OCI-LY1 (cell line): ENCODE results near the gene FANCC.

Experiments used
- H2AFZ ChIP-seq: fragments of 200-600 bp; sonication (generic), shearing (Covaris generic); 2 replicates; pipeline ENCODE4 v1.6.0; 2014; ENCODE audit warnings: antibody characterized with exemption, mild to moderate bottlenecking, low read length
- H3F3A ChIP-seq: fragments of 200-600 bp; sonication (generic), shearing (Covaris generic); 2 replicates; pipeline ENCODE4 v1.6.0; 2014; ENCODE audit warnings: mild to moderate bottlenecking, antibody characterized with exemption, low read length, moderate library complexity; ENCODE audit not compliant: insufficient read depth
- H3K27ac ChIP-seq: fragments of 200-600 bp; sonication (generic); 2 replicates; pipeline ENCODE4 v1.5.1; 2014; ENCODE audit warnings: low read length, mixed run types, mild to moderate bottlenecking, low read depth; ENCODE audit not compliant: poor library complexity, severe bottlenecking
- H3K27me3 ChIP-seq: fragments of 200-600 bp; sonication (generic); 2 replicates; pipeline ENCODE4 v1.6.0; 2014; ENCODE audit warnings: antibody characterized with exemption, mild to moderate bottlenecking, low read length, moderate library complexity; ENCODE audit not compliant: insufficient read depth
- H3K36me3 ChIP-seq: fragments of 200-600 bp; sonication (generic); 2 replicates; pipeline ENCODE4 v1.6.1; 2014; ENCODE audit warnings: mild to moderate bottlenecking, antibody characterized with exemption, low read length, moderate library complexity, mixed read lengths; ENCODE audit not compliant: insufficient read depth
- H3K4me1 ChIP-seq: fragments of 200-600 bp; sonication (generic); 2 replicates; pipeline ENCODE4 v1.5.1; 2014; ENCODE audit warnings: mild to moderate bottlenecking, low read length, moderate library complexity; ENCODE audit not compliant: insufficient read depth, severe bottlenecking
- H3K4me2 ChIP-seq: fragments of 200-600 bp; sonication (generic), shearing (Covaris generic); 2 replicates; pipeline ENCODE4 v1.6.1; 2014; ENCODE audit warnings: low read length
- H3K4me3 ChIP-seq: fragments of 200-600 bp; sonication (generic); 2 replicates; pipeline ENCODE4 v1.5.1; 2014; ENCODE audit warnings: low read length, low read depth, mild to moderate bottlenecking, mixed read lengths; ENCODE audit not compliant: poor library complexity, severe bottlenecking
- H3K79me2 ChIP-seq: fragments of 200-600 bp; shearing (Covaris generic); 2 replicates; pipeline ENCODE4 v1.6.1; 2016; ENCODE audit warnings: mixed run types, low read length, mixed read lengths; ENCODE audit not compliant: insufficient read depth
- H3K9ac ChIP-seq: fragments of 200-600 bp; sonication (generic), shearing (Covaris generic); 2 replicates; pipeline ENCODE4 v1.6.1; 2014; ENCODE audit warnings: mild to moderate bottlenecking, low read length, mixed read lengths
- H3K9me2 ChIP-seq: fragments of 200-600 bp; sonication (generic), shearing (Covaris generic); 2 replicates; pipeline ENCODE4 v1.6.1; 2014; ENCODE audit warnings: low read depth, mild to moderate bottlenecking, low read length, mixed read lengths
- H3K9me3 ChIP-seq: fragments of 200-600 bp; shearing (Covaris generic); 2 replicates; pipeline ENCODE4 v1.6.1; 2014; ENCODE audit warnings: low read length, mixed read lengths
- H4K20me1 ChIP-seq: fragments of 200-600 bp; sonication (generic), shearing (Covaris generic); 2 replicates; pipeline ENCODE4 v1.6.0; 2016; ENCODE audit warnings: mild to moderate bottlenecking, low read length; ENCODE audit not compliant: insufficient read depth
- CTCF ChIP-seq: fragments of 200-600 bp; sonication (generic), shearing (Covaris generic); IDR thresholded peaks from 2 replicates; pipeline ENCODE4 v1.5.1; 2017; ENCODE audit warnings: mild to moderate bottlenecking, antibody characterized with exemption, low read length, moderate library complexity, mixed read lengths
- EZH2 ChIP-seq: fragments of 200-600 bp; sonication (generic), shearing (Covaris generic); IDR thresholded peaks from 2 replicates; pipeline ENCODE4 v1.8.0; 2017; ENCODE audit warnings: borderline replicate concordance, mixed run types, mild to moderate bottlenecking, antibody characterized with exemption, low read length, moderate library complexity, mixed read lengths

Gene FANCC

GRCh38 chr9:95128177-95128524, 189.4 kb downstream of the FANCC start:
- Histone ChIP-seq H3K4me1 (peaks cover 3% of the 10 kb centered on the region), H3K9me3 (no peaks in the 10 kb centered on the region), H3K4me2 (no peak overlapping the region), H3K27me3 (no peaks in the 10 kb centered on the region), H3K9ac (no peak overlapping the region), H4K20me1 (no peaks in the 10 kb centered on the region), H3K36me3 (no peaks in the 10 kb centered on the region), H3K4me3 (no peak overlapping the region), H3K27ac (no peak overlapping the region), H3F3A (no peaks in the 10 kb centered on the region; the same call in 1 of the 2 replicates), H3K79me2 (no peaks in the 10 kb centered on the region), H2AFZ (no peak overlapping the region), H3K9me2 (no peaks in the 10 kb centered on the region)
- TF ChIP-seq EZH2 (no peak), CTCF (no peak)

GRCh38 chr9:95127249-95128176, 190.0 kb downstream of the FANCC start:
- no peaks in the 10 kb centered on the region for H3K9me2 ChIP-seq
- peak overlapping the region; percentile 43; the same call in 1 of the 2 replicates for H3K4me2 ChIP-seq
- H2AFZ ChIP-seq: no peak overlapping the region
- no peaks in the 10 kb centered on the region for H4K20me1 ChIP-seq
- H3K79me2 ChIP-seq: no peaks in the 10 kb centered on the region
- H3K27ac ChIP-seq: no peak overlapping the region
- H3K9me3 ChIP-seq: no peaks in the 10 kb centered on the region
- H3K4me3 ChIP-seq: peak overlapping the region; percentile 13
- peaks cover 3% of the 10 kb centered on the region for H3K4me1 ChIP-seq
- no peaks in the 10 kb centered on the region for H3K36me3 ChIP-seq
- no peaks in the 10 kb centered on the region for H3K27me3 ChIP-seq
- H3K9ac ChIP-seq: no peak overlapping the region
- no peaks in the 10 kb centered on the region for H3F3A ChIP-seq
- TF ChIP-seq EZH2: no peak
- peak; percentile 71 for TF ChIP-seq CTCF

- H3F3A ChIP-seq: no peaks in the 10 kb centered on the region
- H3K79me2 ChIP-seq: no peaks in the 10 kb centered on the region
- no peaks in the 10 kb centered on the region for H4K20me1 ChIP-seq
- no peaks in the 10 kb centered on the region for H3K9me3 ChIP-seq
- no peak overlapping the region for H3K27ac ChIP-seq
- H3K9ac ChIP-seq: no peak overlapping the region
- no peak for TF ChIP-seq EZH2
- TF ChIP-seq CTCF: no peak
- H3K27me3 ChIP-seq: no peaks in the 10 kb centered on the region
- no peak overlapping the region for H3K4me3 ChIP-seq
- H3K4me1 ChIP-seq: peaks cover 3% of the 10 kb centered on the region
- H2AFZ ChIP-seq: no peak overlapping the region
- H3K4me2 ChIP-seq: no peak overlapping the region
- H3K36me3 ChIP-seq: no peaks in the 10 kb centered on the region
- no peaks in the 10 kb centered on the region for H3K9me2 ChIP-seq
These were observed 190.8 kb downstream of the FANCC start for GRCh38 chr9:95126739-95127138.
